T-helper 9 cell (primary cell): ENCODE data around the gene TDRD9.

Experiments
- DNase-seq: peaks from one replicate; pipeline ENCODE4 v3.0.0-alpha.2; 2020

TDRD9 gene

GRCh38 chr14:104081261-104081835 lies 153.1 kb downstream of the TDRD9 start:
- no peak for DNase-seq

GRCh38 chr14:104081951-104082464 lies 153.8 kb downstream of the TDRD9 start:
- DNase-seq, result no peak

- no peak for DNase-seq
Measured at GRCh38 chr14:104082807-104083206, 154.6 kb downstream of the TDRD9 start.

- no peak for DNase-seq
Measured at GRCh38 chr14:104084251-104085002, 156.2 kb downstream of the TDRD9 start.

GRCh38 chr14:104085032-104085888 lies 157.0 kb downstream of the TDRD9 start, which contains the start of gene ASPG:
Gene ASPG, plus strand, starts transcription at chr14:104085700. Its CDS starts 71 bp downstream, at chr14:104085771.
- no peak for DNase-seq

GRCh38 chr14:104085889-104086201 lies 157.6 kb downstream of the TDRD9 start:
- no peak for DNase-seq

GRCh38 chr14:104086210-104086660 lies 158.0 kb downstream of the TDRD9 start:
- no peak for DNase-seq

- DNase-seq, result no peak
Measured at GRCh38 chr14:104086661-104087461, 158.6 kb downstream of the TDRD9 start.

- DNase-seq, result no peak
Measured at GRCh38 chr14:104087505-104087904, 159.2 kb downstream of the TDRD9 start.

GRCh38 chr14:104087981-104088850 lies 160.0 kb downstream of the TDRD9 start:
- DNase-seq, result no peak

- no peak for DNase-seq
Measured at GRCh38 chr14:104090071-104090748, 162.0 kb downstream of the TDRD9 start.

- no peak for DNase-seq
Measured at GRCh38 chr14:104091061-104091926, 163.0 kb downstream of the TDRD9 start.

GRCh38 chr14:104091927-104092771 lies 163.9 kb downstream of the TDRD9 start:
- DNase-seq, result no peak

GRCh38 chr14:104092931-104093365 lies 164.7 kb downstream of the TDRD9 start:
- DNase-seq, result no peak

- DNase-seq, result no peak
Measured at GRCh38 chr14:104093366-104094055, 165.3 kb downstream of the TDRD9 start.

- no peak for DNase-seq
Measured at GRCh38 chr14:104094056-104094708, 165.9 kb downstream of the TDRD9 start.

- peak; percentile 76 for DNase-seq
Measured at GRCh38 chr14:104094709-104095425, 166.6 kb downstream of the TDRD9 start.
